Activated T-cell treated with anti-CD3 and anti-CD28 coated beads for 4 hours (primary cell): ENCODE data around the gene TSHZ2.
"Not testable (repeated sequence)": the region's sequence is repeated elsewhere in the genome, so short reads cannot be mapped to it uniquely, and the experiment has no call there.

Experiments
- DNase-seq: peaks from one replicate; pipeline ENCODE4 v3.0.0-alpha.2; 2020

TSHZ2 gene

DNA sequence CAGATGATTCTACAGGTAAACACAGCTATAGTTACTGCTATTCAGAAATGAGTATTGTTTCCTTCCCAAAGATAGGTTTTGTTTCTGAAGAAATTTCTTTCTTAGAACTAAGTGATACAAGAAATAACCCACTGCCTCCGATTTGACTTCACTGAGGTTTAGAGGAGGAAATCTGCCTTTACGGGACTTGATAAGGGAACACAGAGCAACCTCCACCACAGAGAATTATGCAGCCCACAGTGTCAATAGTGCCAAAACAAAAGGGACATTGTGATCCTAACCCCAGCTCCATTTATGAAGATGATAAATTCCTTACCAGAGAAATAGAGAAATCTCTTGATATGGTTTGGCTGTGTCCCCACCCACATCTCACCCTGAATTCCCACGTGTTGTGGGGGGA is 456.8 kb downstream of the TSHZ2 start:
- no peak for DNase-seq

DNA sequence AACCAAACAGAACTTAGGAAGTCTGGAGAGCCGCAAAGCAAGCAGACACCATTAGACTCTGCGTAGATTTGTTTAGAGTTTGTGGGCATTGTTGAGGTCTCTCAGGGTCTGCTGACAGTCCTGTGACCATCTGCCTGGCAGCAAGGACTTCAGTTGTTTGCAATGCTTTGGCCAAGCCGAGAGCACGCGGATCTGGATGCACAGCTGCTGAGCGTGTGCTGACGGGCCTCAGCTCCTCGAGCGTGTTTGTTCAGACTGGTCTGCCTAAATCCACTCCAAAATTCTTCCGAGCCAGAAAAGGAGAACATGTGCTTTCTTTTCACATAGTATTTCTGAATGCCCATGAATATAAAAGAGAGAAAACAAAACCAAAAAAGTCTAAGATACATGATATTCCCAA is 462.5 kb downstream of the TSHZ2 start:
- no peak for DNase-seq

DNA sequence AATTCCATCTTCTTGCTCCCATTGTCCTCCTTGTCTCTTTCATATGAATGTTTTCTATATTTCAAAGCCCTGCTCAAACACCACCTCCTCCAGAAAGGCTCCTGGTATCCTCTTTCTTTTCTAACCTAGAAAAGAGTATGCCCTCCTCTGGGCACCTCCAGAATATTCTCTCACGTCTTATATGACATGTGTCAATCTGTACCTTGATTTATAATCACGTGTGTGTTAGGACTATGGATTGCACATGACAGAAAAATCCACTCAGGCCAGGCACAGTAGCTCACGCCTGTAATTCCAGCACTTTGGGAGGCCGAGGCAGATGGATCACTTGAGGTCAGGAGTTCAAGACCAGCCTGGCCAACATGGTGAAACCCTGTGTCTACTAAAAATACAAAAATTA is 464.8 kb downstream of the TSHZ2 start:
- not testable (repeated sequence) for DNase-seq

DNA sequence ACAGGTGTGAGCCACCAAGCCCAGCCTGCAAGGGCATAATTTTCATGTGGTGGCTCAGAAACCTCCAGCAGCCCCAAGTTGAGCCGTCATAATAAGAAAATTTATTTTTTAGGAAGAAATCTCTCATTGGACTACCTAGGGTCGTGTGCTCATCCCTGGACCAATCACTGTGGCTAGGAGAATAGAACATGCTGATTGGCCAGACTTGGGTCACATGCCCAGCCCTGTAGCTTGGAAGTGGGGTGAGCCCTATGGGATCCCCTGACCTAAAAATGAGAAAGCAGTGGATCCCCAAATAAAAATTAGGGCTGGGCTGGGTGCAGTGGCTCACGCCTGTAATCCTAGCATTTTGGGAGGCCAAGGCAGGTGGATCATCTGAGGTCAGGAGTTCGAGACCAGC is 466.2 kb downstream of the TSHZ2 start:
- no peak for DNase-seq

DNA sequence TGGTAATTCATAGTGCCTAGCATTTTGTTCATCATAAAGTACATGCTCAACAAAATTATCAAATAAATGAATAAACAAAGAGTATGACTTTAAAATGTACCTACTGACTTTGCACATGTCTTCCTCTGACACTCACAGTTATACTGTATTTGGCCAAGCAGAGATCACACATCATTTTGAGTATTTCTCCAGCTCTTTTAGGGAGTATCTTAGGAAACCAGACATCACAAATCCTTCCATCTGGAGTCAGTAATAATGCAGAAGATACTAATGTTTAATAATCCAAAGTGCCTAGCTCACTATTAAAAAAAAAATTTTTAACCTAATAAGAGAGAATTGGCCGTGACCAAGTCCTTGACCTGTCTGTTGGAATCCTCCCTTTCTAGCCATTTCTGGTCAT is 466.9 kb downstream of the TSHZ2 start:
- no peak for DNase-seq

DNA sequence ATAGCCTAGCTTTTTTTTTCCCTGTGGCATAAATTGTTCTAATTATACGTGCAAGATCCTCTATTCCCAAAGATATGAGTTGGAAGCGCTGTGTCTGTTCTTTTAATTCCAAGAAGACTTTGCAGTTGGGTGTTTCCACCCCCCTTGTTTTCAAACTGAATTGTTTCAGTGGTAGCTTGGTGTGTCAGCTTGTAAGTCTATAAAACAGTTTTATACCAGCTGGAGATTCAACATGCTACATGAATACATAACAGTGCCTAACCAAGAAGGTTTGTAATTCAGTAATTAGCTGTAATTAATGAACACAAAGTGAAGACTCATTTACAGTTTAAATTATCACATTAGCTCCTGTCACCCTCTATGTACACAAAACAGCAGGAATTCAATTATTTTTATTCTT is 467.5 kb downstream of the TSHZ2 start:
- DNase-seq = no peak

DNA sequence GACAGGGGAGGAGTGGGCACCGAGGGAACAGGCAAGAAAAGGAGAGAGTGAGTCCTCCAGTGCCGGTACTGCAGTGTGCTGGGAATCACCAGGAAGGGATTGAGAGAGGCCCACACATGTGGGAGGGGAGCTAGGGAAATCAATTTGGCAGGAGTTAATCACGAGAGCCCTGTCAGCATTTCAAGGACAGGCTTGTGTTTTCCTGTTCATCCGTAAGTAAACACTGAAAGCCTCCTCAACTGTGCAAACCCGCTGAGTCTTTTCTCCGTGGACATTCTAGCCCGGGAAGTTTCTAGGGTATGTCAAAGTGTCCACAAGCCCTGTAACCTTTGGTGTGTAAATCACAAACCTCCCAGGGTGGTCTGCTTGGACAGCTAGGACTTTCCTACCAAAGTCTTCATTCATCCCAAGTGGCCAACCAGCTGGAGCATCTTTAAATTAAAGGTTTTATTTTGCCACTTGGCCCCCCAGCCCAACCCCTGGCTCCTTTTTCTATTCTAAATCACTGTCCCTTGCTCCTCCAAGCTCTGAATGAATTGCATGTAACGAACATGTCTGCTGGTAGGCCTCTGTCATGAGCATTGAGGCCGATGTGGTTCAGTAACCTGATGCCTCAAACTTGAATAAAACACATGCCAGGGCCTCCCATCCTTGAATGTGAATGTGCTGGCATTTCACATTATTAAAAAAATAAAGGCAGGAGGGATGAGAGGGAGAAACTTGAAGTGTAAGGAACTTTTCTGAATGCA is 472.4 kb downstream of the TSHZ2 start:
- no peak for DNase-seq

DNA sequence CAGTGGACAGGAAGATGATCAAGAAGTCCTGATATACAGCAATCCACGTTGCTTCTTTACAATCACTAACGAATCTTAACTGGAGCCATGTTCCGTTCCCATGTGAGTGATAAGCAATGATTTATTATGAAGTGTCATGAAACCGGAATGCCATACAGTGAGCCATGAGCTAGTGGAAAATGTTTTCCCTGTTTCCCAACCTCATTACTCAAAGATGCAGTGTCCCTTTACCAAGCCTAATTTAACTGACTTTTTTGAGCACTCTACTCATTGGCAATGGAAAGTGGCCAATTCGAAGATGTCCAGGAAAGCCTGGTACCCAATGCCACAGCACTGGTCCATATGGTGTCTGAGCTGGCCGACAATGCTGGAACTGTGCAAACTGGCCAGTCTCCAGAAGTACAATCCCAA is 473.2 kb downstream of the TSHZ2 start:
- DNase-seq = no peak

DNA sequence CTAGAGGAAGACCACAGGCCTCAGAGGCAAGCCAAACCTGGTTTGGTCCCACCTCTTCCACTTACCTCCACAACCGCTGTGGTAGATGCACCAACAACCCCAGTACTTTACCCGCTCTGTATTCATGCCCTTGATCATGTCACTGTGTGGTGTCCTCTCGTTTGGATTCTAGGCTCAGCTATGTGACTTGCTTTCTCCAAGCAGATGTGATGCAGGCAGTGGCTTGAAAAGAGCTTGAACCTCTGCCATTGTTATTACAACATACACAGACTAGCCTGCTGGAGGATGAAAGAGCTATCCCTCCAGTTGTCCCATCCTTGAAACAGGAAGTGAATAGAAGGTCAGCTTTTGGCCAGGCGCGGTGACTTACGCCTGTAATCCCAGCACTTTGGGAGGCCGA is 473.8 kb downstream of the TSHZ2 start:
- no peak for DNase-seq

DNA sequence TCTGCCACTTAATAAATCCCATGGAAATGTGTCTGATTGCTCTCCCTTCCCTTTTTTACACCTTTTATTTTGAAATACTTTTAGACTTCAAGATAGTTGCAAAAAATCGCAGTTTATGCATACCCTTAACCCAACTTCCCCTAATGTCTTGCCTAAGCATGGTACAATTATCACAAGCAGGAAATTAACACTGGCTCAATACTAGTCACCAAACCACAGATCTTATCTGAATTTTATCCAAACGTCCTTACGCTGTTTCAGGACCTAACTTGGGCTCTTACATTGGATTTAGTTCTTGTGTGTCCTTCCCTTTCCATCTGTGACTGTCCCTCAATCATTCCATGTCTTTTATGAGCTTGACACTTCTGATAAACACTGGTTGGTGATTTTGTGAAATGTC is 475.2 kb downstream of the TSHZ2 start:
- DNase-seq = no peak

DNA sequence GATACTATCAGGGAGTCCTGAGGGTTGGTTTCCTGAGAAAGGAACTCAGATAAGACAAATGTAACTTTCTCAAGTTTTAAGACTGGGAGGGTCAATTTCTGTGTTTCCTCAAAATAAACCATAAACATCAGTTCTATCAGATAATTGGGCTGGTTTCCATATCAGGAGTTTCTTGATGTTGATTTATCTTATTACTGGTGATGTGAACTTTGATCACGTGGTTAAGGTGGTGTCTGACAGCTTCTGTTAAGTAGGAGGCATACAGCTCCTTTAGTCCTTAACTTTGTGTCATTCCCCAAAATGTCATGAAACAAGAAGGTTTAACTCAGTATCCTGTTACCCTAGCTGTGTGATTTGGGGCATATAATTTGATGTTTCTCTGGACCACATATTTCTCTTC is 476.3 kb downstream of the TSHZ2 start:
- no peak for DNase-seq

DNA sequence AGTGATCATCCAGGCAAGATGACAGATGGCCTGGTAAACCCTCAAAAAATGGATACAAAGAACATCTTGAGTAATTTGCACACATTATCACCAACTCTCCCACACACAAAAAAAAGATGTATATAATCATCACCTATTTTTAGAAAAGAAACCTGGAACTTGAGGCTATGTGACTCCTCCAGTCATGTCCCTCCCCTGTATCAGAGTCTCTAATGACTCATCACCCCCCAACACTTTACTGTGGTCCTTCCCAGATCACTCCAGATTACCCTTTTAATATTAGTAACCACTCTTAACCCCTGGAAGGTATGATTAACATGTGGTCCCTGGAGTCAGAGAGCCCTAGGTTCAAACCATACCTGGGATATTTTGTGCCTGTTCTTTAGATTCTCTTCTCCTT is 476.7 kb downstream of the TSHZ2 start:
- no peak for DNase-seq

DNA sequence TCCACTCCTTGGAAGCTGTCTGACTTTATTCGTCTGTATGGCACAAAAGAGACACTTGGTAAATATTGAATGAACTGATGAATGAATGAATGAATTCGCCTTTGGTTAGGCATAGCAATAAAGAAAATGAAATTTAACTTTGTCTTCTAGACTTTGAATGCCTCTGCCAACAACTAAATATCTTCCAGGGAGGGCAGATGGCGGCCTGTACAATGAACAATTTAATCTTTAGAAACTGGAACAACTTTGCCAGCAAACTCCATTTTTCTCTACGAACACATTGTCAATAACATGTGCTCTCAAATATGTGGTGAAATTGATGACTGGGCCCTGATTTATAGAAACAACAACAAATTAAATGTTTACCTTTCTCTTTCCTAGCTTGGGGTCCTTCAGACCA is 480.9 kb downstream of the TSHZ2 start:
- no peak for DNase-seq

DNA sequence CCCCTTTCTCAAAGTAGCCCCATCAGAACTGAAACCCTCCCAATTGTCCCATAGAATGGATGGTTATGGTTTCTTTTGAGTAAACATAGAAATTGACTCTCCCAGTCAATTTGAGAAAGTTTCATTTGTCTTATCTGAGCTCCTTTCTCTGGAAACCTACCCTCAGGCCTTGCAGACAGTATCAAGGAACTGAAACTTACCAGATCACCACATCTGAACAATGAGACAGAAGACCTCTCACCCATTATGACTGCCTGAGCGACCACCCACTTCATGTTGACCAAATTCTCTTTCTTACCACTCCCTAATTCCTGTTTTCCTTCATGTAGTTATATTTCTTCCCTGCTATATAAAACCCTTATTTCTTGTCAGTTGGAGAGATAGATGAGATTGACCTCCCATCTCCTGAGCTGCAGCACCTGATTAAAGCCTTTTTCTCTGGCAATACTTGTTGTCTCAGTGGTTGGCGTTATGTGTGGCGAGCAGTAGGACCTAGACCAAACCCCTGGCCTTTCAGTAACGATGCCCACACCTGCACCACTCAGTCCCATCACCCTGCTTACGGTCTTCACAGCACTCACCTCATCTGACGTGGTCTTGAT is 482.6 kb downstream of the TSHZ2 start:
- DNase-seq = no peak

DNA sequence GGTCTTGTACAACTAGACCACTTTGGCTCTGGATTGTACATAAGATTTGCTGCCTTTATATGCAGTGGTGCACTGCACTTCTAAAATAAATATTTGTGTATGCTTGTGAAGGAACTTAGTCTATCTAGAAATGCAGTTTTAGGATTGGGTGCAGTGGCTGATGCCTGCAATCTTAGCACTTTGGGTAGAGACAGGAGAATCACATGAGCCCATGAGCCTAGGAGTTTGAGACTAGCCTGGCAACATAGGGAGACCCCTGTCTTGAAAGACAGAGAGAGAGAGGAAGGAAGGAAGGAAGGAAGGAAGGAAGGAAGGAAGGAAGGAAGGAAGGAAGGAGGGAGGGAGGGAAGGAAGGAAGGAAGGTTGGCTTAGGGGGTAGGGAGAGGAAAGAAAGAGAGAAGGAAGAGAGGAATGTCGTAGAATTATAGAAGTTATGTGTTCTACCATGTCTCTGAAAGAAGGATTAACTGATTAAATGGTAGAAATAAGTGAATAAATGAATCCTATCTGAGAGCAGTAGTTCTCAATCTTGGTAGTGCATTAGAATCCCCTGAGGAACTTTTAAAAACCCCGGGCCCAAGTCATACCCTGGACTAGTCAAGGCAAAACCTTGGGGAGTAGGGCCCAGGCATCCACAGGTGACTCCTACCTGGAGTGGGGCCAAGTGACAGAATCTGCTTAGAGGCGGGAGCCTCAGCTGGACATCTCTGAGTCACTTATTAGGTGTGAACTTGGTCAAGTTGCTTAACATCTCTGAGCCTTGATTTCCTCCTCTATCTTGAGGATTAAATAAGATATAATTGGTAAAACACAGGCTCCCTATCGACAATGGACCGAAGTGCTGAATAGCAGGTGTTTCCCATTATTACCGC is 491.2 kb downstream of the TSHZ2 start:
- no peak for DNase-seq

DNA sequence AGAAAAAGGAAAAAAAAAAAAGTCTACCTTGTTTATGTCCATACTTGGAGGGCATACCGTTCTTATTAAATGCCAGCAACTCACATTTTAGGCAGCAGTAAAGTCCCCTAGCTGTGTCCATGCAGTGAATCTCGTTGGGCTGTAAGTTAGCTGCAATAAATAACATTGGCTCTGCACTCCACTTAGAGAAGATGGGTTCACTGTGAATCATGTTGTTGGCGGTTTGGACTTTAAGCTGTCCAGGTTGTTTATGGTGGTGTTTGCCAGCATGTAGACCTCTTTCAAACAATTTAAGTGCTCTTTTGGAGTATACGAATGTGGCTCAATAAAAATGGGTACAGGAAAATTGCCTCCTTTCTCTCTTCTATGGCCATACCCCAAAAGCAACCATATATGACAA is 494.1 kb downstream of the TSHZ2 start:
- DNase-seq = no peak

DNA sequence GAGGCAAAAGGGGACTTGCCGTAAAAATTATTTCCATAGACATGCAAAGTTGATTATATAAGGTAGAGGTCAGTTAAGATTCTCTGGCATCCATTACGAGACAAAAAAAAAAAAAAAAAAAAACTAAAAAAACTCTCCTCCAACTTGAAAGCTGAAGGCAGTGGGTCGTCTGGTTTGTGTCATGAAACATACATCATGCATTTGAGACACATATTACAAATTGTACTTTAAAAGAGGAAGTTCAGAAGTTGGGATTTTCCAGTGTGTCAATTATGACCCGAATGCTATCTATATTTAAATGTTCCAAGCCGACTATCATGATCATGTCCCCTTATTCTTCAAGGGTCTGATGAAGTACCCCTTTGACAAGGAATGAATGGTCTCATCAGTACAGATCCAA is 496.4 kb downstream of the TSHZ2 start:
- no peak for DNase-seq

DNA sequence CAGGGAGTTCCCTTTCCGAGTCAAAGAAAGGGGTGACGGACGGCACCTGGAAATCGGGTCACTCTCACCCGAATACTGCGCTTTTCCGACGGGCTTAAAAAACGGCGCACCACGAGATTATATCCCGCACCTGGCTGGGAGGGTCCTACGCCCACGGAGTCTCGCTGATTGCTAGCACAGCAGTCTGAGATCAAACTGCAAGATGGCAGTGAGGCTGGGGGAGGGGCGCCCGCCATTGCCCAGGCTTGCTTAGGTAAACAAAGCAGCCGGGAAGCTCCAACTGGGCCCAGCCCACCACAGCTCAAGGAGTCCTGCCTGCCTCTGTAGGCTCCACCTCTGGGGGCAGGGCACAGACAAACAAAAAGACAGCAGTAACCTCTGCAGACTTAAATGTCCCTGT is 500.7 kb downstream of the TSHZ2 start:
- not testable (repeated sequence) for DNase-seq

DNA sequence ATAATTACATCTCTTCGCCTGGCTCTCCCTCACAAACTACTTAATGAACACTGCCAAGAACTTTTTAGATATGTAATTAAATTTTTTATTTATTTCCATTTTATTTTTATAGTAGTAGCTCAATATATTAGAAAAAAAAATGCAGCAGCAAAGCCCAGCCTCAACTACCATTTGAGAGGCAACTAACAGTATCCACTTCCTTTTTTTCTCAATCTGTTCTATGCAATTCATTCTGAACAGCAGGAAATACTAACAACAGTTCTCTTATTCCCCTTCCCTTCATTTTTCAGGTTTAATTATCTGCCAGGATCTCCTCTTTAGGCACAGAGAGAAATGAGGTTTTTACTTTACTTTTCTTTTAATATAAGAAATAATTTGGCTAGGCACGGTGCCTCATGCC is 508.8 kb downstream of the TSHZ2 start:
- DNase-seq = no peak

DNA sequence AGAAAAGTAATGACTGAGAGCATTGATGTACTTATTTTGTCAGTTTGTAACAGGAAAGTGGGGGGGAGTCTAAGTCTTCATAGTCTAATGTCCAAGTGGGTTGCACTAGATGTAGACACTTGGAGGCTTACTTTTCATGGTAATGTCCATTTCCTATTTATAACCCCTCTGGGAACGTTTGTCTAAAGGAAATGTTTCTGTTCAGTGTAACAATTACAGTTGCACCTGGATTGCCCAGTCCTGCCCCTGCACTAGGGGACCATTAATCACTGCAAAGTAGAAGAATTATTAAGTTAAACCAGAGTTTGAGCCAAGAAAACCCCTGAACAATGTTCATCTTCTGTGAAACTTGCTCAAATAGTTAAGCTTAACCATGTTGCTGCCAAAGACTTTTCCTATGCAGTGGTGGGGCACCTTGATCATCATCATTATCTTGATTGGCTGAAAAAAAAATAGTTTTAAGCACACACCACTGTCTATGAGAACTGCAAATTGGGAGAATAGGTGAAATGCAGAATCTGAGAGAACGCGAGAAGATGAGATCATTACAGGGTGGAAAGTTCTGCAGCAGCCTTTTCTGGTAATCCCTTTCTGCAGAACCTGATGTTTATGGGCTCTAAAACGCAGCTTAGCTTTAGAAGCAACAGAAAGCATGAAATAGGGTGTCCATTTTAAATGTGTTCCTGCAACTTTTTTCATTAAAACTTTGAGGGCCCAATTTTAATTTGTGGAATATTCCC is 515.5 kb downstream of the TSHZ2 start:
- DNase-seq = no peak

DNA sequence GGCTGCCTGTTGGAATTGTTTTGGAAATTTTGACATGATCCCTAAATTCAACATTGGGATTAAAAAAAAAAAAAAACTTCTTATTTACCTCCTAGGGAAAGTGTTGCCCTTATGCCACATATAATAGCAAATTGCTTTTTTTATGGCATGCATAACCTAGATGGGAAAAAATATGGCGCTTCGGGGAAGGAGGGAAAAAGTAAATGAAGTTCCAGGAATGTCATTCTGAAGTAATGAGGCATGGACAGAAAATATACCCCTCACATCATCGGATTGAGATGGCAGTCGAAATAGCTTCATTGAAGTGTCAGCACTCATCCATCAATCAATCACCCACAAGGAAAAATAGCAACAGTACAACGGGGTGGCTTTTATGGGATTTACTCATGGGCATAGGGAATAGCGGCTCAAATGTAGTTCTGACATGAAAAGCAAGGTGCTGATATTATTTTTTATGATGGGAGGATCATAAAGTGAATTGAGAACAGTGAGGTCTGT is 516.7 kb downstream of the TSHZ2 start:
- no peak for DNase-seq

DNA sequence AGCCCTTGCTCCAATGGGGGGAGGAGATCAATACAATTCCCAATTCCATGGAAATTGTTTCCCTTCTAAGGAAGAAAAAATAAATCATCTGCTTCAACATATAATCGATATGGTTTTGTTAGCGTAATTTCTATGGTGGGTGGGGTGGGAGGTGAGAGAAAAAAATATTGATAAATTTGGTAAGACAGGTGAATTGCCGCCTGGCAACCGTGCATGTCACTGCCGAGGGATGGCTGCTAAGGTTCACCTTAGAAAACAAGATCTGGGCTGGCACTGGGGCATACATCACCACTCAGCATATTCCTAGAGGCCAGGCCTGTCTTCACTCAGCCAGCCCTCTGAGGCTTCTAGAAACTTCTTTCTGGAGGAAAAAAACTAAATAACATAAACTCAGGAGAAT is 517.4 kb downstream of the TSHZ2 start:
- no peak for DNase-seq

DNA sequence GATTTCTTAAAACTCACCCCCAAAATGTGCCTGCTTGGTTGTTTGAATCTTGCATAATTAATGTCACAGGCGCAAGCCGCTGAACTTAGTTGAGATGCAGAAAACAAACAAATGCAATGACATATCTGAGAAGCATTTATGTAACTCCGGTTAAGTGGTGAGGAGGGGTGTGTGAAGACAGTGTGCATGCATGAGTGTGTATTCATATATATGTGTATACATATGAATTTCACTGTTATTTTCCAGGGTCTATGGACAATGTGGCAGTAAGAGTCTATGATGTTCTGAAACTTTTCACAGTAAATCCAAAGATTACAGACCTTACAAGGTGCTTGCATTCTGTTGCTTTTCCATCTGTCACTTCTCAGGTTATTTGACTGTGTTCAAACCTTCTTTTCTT is 518.5 kb downstream of the TSHZ2 start:
- DNase-seq = no peak
